PC-9 (cell line): ENCODE measurements around the gene MBOAT7. TPM values are rescaled to one million over a fixed set of nuclear protein-coding genes. Genes with fewer than 3 reads are reported as not detected.

ENCODE experiments used
- BruUV-seq: library from RNA; stranded (reverse); fragments of 400-500 nt; replicated peaks from 2 replicates; lab custom pipeline; 2021; lab: Mats Ljungman, UMichigan
- CTCF ChIA-PET: fragments of 300-600 bp; sonication (Branson Sonifier 250); formaldehyde crosslinking; loops from one replicate; lab custom pipeline; 2022; ENCODE audit warnings: antibody characterized with exemption; lab: Charles Lee
- POLR2A ChIA-PET: fragments of 300-600 bp; sonication (Branson Sonifier 250); formaldehyde crosslinking; loops from one replicate; lab custom pipeline; 2022; ENCODE audit warnings: antibody characterized with exemption; ENCODE audit not compliant: unreplicated experiment; lab: Charles Lee
- DNase-seq, 2 experiments: peaks; one replicate each; pipeline versions ENCODE4 v3.0.0 to v3.0.0-alpha.2; 2015 to 2022; ENCODE audit warnings: mixed read lengths in 1 of 2
- H2AFZ ChIP-seq: fragments of 200-600 bp; sonication (generic); 2 replicates; pipeline ENCODE4 v1.8.1; 2017; ENCODE audit warnings: antibody characterized with exemption
- H3F3A ChIP-seq: fragments of 200-600 bp; sonication (generic); 2 replicates; pipeline ENCODE4 v1.8.1; 2017; ENCODE audit warnings: antibody characterized with exemption, mild to moderate bottlenecking, low read depth; ENCODE audit not compliant: insufficient read depth
- H3K27ac ChIP-seq: fragments of 200-600 bp; sonication (generic); 2 replicates; pipeline ENCODE4 v1.6.1; 2016; ENCODE audit warnings: mixed run types
- H3K27me3 ChIP-seq: fragments of 200-600 bp; sonication (generic); 2 replicates; pipeline ENCODE4 v1.6.1; 2016; ENCODE audit warnings: low read depth, mixed run types; ENCODE audit not compliant: insufficient read depth
- H3K36me3 ChIP-seq: fragments of 200-600 bp; sonication (generic); 2 replicates; pipeline ENCODE4 v1.6.1; 2016; ENCODE audit warnings: low read depth, mixed run types
- H3K4me1 ChIP-seq: fragments of 200-600 bp; sonication (generic); replicated peaks from 2 replicates; pipeline ENCODE4 v1.6.1; 2016; ENCODE audit warnings: mixed run types; ENCODE audit not compliant: insufficient read depth
- H3K4me2 ChIP-seq: fragments of 200-600 bp; sonication (generic); 2 replicates; pipeline ENCODE4 v1.6.1; 2017; ENCODE audit warnings: mixed run types
- H3K4me3 ChIP-seq: fragments of 200-600 bp; sonication (generic); 2 replicates; pipeline ENCODE4 v1.6.1; 2016; ENCODE audit warnings: mixed run types
- H3K79me2 ChIP-seq: fragments of 200-600 bp; sonication (generic); 2 replicates; pipeline ENCODE4 v1.6.1; 2017; ENCODE audit warnings: low read depth, mixed run types
- H3K9me2 ChIP-seq: fragments of 200-600 bp; sonication (generic); 2 replicates; pipeline ENCODE4 v1.8.1; 2017; ENCODE audit warnings: mild to moderate bottlenecking; ENCODE audit not compliant: insufficient read depth
- H3K9me3 ChIP-seq: fragments of 200-600 bp; sonication (generic); 2 replicates; pipeline ENCODE4 v1.8.1; 2016; ENCODE audit warnings: low read depth; ENCODE audit not compliant: insufficient read depth
- H4K20me1 ChIP-seq: fragments of 200-600 bp; sonication (generic); 2 replicates; pipeline ENCODE4 v1.8.1; 2017; ENCODE audit not compliant: insufficient read depth
- EZH2 ChIP-seq: fragments of 200-600 bp; sonication (generic); IDR thresholded peaks from 2 replicates; pipeline ENCODE4 v1.8.0; 2017; ENCODE audit warnings: antibody characterized with exemption, low read depth
- intact Hi-C: fragments of 100-400 bp; cut with micrococcal nuclease; formaldehyde crosslinking; loops from one replicate; pipeline ENCODE4 v1.10.0; 2022; ENCODE audit not compliant: unreplicated experiment
- total RNA-seq: library from RNA; stranded (reverse); gene quantifications from 2 replicates; pipeline ENCODE4 v1.2.3, GENCODE V29; 2021
- TF ChIP-seq, protein P1 (sequence below): fragments of 200-600 bp; sonication (generic); conservative IDR thresholded peaks from 2 replicates; pipeline ENCODE4 v1.6.1; 2017; ENCODE audit warnings: mixed run types, antibody characterized with exemption, mild to moderate bottlenecking, moderate library complexity

The MBOAT7 gene
- total RNA-seq, 1 experiment from 2014 or later, result 494 TPM

DNA sequence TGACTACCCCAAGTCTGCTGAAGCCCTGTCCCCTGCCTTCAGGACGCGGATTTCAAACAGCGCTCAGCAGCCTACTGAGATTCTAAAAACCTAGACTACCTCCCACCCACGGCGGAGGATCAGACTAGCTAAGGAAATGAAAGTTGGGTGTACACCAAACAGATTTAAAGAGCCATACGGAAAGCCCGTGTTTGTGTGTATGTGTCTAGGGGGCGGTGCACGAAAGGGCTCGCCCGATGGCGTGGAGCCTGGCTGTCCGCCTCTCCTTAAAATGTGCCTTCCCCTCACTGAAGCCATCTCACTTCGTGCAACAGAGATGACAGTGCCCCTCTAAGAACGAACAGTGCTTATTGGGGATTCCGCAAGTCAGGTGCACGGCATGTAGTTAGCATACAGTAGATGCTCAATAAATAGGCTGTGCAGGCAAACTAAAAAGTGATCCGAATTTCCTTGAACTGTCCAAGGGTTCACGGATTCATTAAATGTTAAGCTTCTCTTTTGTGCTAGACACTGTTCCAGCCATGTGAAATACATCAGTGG lies 30.5 kb downstream of the MBOAT7 start:
- H3K4me1 ChIP-seq, result peaks cover 33% of the 10 kb centered on the region
- BruUV-seq, result TSS peak; percentile 33
- peaks cover 14% of the 10 kb centered on the region for H3K79me2 ChIP-seq
- intact Hi-C loops, result loop anchor here (1.0 to 2.0 kb wide), 3 partner anchors 22 to 292 kb away; partner anchors contain the start of genes CNOT3 and MYADM
- peaks cover 61% of the 10 kb centered on the region for H3F3A ChIP-seq
- H3K4me2 ChIP-seq, result peak overlapping the region; percentile 87
- peak overlapping the region; percentile 66 for H3K4me3 ChIP-seq
- ChIA-PET POLR2A (interaction anchor here (0.5 to 2.2 kb wide), 7 partner anchors 13 to 51 kb away, joined by 4 to 28 read pairs (median 5); partner anchors contain the start of genes CNOT3, MBOAT7, PRPF31 and TFPT), CTCF (no interaction called here)
- H3K27ac ChIP-seq, result peak overlapping the region; percentile 57
- 0 out of 2 replicates have a peak, but pooled peaks cover 8% of the 10 kb centered on the region for H3K36me3 ChIP-seq
- peak overlapping the region; percentile 76 for H2AFZ ChIP-seq
- TF ChIP-seq, protein P1, sequence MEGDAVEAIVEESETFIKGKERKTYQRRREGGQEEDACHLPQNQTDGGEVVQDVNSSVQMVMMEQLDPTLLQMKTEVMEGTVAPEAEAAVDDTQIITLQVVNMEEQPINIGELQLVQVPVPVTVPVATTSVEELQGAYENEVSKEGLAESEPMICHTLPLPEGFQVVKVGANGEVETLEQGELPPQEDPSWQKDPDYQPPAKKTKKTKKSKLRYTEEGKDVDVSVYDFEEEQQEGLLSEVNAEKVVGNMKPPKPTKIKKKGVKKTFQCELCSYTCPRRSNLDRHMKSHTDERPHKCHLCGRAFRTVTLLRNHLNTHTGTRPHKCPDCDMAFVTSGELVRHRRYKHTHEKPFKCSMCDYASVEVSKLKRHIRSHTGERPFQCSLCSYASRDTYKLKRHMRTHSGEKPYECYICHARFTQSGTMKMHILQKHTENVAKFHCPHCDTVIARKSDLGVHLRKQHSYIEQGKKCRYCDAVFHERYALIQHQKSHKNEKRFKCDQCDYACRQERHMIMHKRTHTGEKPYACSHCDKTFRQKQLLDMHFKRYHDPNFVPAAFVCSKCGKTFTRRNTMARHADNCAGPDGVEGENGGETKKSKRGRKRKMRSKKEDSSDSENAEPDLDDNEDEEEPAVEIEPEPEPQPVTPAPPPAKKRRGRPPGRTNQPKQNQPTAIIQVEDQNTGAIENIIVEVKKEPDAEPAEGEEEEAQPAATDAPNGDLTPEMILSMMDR, result no peak
- H3K27me3 ChIP-seq, result no peaks in the 10 kb centered on the region
- H3K9me2 ChIP-seq, result no peaks in the 10 kb centered on the region
- H4K20me1 ChIP-seq, result peaks cover 19% of the 10 kb centered on the region
- no peaks in the 10 kb centered on the region for H3K9me3 ChIP-seq
- peak in 1 of 2 experiments; percentile 32 for DNase-seq

DNA sequence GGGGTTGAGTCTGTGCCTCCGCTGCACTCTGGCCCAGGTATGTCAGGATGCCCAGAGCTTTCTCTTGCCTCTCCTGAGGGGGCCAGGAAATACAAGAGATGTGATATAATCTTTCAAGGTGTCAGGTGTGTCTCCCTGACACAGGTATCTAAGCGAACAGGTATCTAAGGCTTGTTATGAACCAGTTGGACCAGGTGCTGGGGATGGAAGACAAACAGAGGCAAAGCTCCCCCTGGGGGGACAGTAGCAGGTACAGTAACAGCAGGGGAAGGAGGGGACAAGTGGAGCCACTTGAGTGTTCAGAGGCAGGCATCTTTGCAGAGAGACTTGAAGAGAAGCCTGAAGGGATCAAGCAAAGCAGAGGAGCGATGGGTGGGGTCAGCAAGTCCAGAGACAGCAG lies 32.4 kb downstream of the MBOAT7 start:
- ChIA-PET CTCF (no interaction called here), POLR2A (no interaction called here)
- TF ChIP-seq, protein P1, result no peak; the same call in 1 of the 2 replicates
- TF ChIP-seq EZH2, result no peak
- Histone ChIP-seq H3K27me3 (no peaks in the 10 kb centered on the region), H3K4me3 (no peak overlapping the region), H4K20me1 (peaks cover 32% of the 10 kb centered on the region), H3K4me1 (peaks cover 26% of the 10 kb centered on the region), H3K36me3 (0 out of 2 replicates have a peak, but pooled peaks cover 8% of the 10 kb centered on the region), H3K79me2 (peaks cover 14% of the 10 kb centered on the region), H3K4me2 (no peak overlapping the region), H3K9me3 (no peaks in the 10 kb centered on the region), H3K9me2 (no peaks in the 10 kb centered on the region), H3F3A (peaks cover 72% of the 10 kb centered on the region), H3K27ac (no peak overlapping the region), H2AFZ (no peak overlapping the region)
- intact Hi-C loops, result no loop called here
- no TSS peak for BruUV-seq
- peak in 1 of 2 experiments; percentile 73 for DNase-seq

DNA sequence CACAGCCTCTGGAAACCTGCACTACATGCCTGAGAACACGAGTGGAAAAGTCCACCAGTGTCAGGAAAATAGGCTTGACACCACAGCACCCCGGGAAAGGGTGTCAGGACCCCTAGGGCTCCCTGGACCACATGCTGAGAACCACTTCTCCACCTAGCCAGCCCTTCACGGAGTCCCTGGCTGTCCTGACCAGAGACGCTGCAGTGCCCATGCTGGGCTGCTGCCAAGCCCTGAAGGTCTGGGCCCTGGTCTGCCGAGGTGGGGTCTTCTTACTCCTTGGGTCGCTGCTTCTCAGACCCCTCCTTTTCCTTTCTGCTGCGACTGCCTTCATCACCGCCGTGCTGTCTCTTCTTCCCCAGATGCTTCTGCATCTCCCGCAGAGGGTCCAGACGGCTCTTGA lies 32.9 kb downstream of the MBOAT7 start:
- H3K4me1 ChIP-seq, result peaks cover 22% of the 10 kb centered on the region
- H3K27me3 ChIP-seq, result no peaks in the 10 kb centered on the region
- no peak overlapping the region for H3K4me2 ChIP-seq
- peaks cover 14% of the 10 kb centered on the region for H3K79me2 ChIP-seq
- ChIA-PET CTCF (interaction anchor here (0.5 kb wide), 1 partner anchor 133 kb away, joined by 3 read pairs; no protein-coding TSS in a partner anchor), POLR2A (interaction anchor here (0.7 kb wide), 1 partner anchor 17 kb away, joined by 4 read pairs; no protein-coding TSS in a partner anchor)
- intact Hi-C loops, result no loop called here
- H2AFZ ChIP-seq, result no peak overlapping the region
- peak in 1 of 2 experiments; percentile 2 for DNase-seq
- H3F3A ChIP-seq, result peaks cover 72% of the 10 kb centered on the region
- no peak overlapping the region for H3K27ac ChIP-seq
- H3K9me2 ChIP-seq, result no peaks in the 10 kb centered on the region
- H3K9me3 ChIP-seq, result no peaks in the 10 kb centered on the region
- peaks cover 36% of the 10 kb centered on the region for H4K20me1 ChIP-seq
- TF ChIP-seq EZH2, result no peak
- TF ChIP-seq, protein P1, result no peak
- H3K4me3 ChIP-seq, result no peak overlapping the region
- no TSS peak for BruUV-seq
- peaks cover 13% of the 10 kb centered on the region for H3K36me3 ChIP-seq
